SJSA1 (cell line): ENCODE data around the gene CLDN6. TPM values are rescaled to one million over a fixed set of nuclear protein-coding genes. Genes with fewer than 3 reads are reported as not detected.
A peak's percentile ranks its signal among the peaks of the same experiment; 100 is the strongest.
"Not testable (repeated sequence)": the region's sequence is repeated elsewhere in the genome, so short reads cannot be mapped to it uniquely, and the experiment has no call there.

ENCODE experiments used
- DNase-seq, 2 experiments: peaks; one replicate each; pipeline ENCODE4 v3.0.0-alpha.2; 2015 to 2020; ENCODE audit warnings: low spot score in 2 of 2, low read depth in 1 of 2
- H3K27ac ChIP-seq: fragments of 250-450 bp; sonication (Bioruptor Pico); 2 replicates; pipeline ENCODE4 v1.5.1; 2020; ENCODE audit warnings: mild to moderate bottlenecking, moderate library complexity
- H3K27me3 ChIP-seq: fragments of 250-450 bp; sonication (Bioruptor Pico); replicated peaks from 2 replicates; pipeline ENCODE4 v1.5.1; 2020; ENCODE audit warnings: mild to moderate bottlenecking, moderate library complexity
- H3K36me3 ChIP-seq: fragments of 250-450 bp; sonication (Bioruptor Pico); 2 replicates; pipeline ENCODE4 v1.5.1; 2020; ENCODE audit warnings: mild to moderate bottlenecking
- H3K4me1 ChIP-seq: fragments of 250-450 bp; sonication (Bioruptor Pico); replicated peaks from 2 replicates; pipeline ENCODE4 v1.6.1; 2021; ENCODE audit warnings: mild to moderate bottlenecking
- H3K4me3 ChIP-seq: fragments of 250-450 bp; sonication (Bioruptor Pico); 2 replicates; pipeline ENCODE4 v1.5.1; 2020; ENCODE audit warnings: mild to moderate bottlenecking
- H3K9me3 ChIP-seq: fragments of 250-450 bp; sonication (Bioruptor Pico); replicated peaks from 2 replicates; pipeline ENCODE4 v1.5.1; 2020; ENCODE audit warnings: mild to moderate bottlenecking
- total RNA-seq: library from RNA; depleted of rRNA; stranded (reverse); fragments of >200 nt; shearing (Covaris generic); gene quantifications from 2 replicates; pipeline ENCODE4 v1.2.3, GENCODE V29; 2014

CLDN6 gene
- total RNA-seq, 1 experiment from 2014 or later = not detected

- no peak overlapping the region for H3K27ac ChIP-seq
- H3K4me3 ChIP-seq = no peak overlapping the region
- DNase-seq = peak in 1 of 2 experiments; percentile 41
- H3K27me3 ChIP-seq = no peaks in the 10 kb centered on the region
- H3K36me3 ChIP-seq = no peaks in the 10 kb centered on the region
- H3K4me1 ChIP-seq = peaks cover 13% of the 10 kb centered on the region
- no peaks in the 10 kb centered on the region for H3K9me3 ChIP-seq
Measured at GRCh38 chr16:3057181-3058138, 39.5 kb upstream of the CLDN6 start.

GRCh38 chr16:3056336-3057180, 38.6 kb upstream of the CLDN6 start:
- H3K36me3 ChIP-seq = no peaks in the 10 kb centered on the region
- H3K9me3 ChIP-seq = no peaks in the 10 kb centered on the region
- DNase-seq = no peak
- no peak overlapping the region for H3K4me3 ChIP-seq
- H3K4me1 ChIP-seq = peaks cover 13% of the 10 kb centered on the region
- H3K27ac ChIP-seq = no peak overlapping the region
- no peaks in the 10 kb centered on the region for H3K27me3 ChIP-seq

GRCh38 chr16:3055734-3056115, 37.7 kb upstream of the CLDN6 start:
- not testable (repeated sequence) for H3K9me3 ChIP-seq, DNase-seq, H3K4me3 ChIP-seq, H3K27ac ChIP-seq, H3K27me3 ChIP-seq, H3K36me3 ChIP-seq
- peaks cover 13% of the 10 kb centered on the region for H3K4me1 ChIP-seq

- peaks cover 6% of the 10 kb centered on the region for H3K27me3 ChIP-seq
- no peak overlapping the region for H3K4me3 ChIP-seq
- no peaks in the 10 kb centered on the region for H3K9me3 ChIP-seq
- H3K4me1 ChIP-seq = peaks cover 13% of the 10 kb centered on the region
- H3K27ac ChIP-seq = no peak overlapping the region
- DNase-seq = no peak
- H3K36me3 ChIP-seq = no peaks in the 10 kb centered on the region
Measured at GRCh38 chr16:3054965-3055733, 37.2 kb upstream of the CLDN6 start.

- DNase-seq, H3K4me1 ChIP-seq, H3K36me3 ChIP-seq, H3K9me3 ChIP-seq, H3K4me3 ChIP-seq, H3K27ac ChIP-seq: not testable (repeated sequence)
- peaks cover 23% of the 10 kb centered on the region for H3K27me3 ChIP-seq
Measured at GRCh38 chr16:3053330-3053710, 35.3 kb upstream of the CLDN6 start.

- not testable (repeated sequence) for H3K27ac ChIP-seq, DNase-seq, H3K36me3 ChIP-seq, H3K4me3 ChIP-seq, H3K9me3 ChIP-seq, H3K4me1 ChIP-seq
- H3K27me3 ChIP-seq = peaks cover 29% of the 10 kb centered on the region
Measured at GRCh38 chr16:3052571-3053329, 34.8 kb upstream of the CLDN6 start.

- DNase-seq = no peak
- Histone ChIP-seq H3K4me1 (no peaks in the 10 kb centered on the region), H3K27me3 (peaks cover 41% of the 10 kb centered on the region), H3K36me3 (no peaks in the 10 kb centered on the region), H3K9me3 (no peaks in the 10 kb centered on the region), H3K4me3 (no peak overlapping the region), H3K27ac (no peak overlapping the region)
Measured at GRCh38 chr16:3051494-3051893, 33.5 kb upstream of the CLDN6 start.

- H3K4me1 ChIP-seq = peaks cover 3% of the 10 kb centered on the region
- H3K36me3 ChIP-seq = no peaks in the 10 kb centered on the region
- H3K27me3 ChIP-seq = peaks cover 46% of the 10 kb centered on the region
- H3K4me3 ChIP-seq = no peak overlapping the region
- no peak for DNase-seq
- no peaks in the 10 kb centered on the region for H3K9me3 ChIP-seq
- no peak overlapping the region for H3K27ac ChIP-seq
Measured at GRCh38 chr16:3051009-3051408, 33.0 kb upstream of the CLDN6 start.

- DNase-seq = no peak
- peaks cover 52% of the 10 kb centered on the region for H3K27me3 ChIP-seq
Measured at GRCh38 chr16:3050487-3050886, 32.5 kb upstream of the CLDN6 start.

GRCh38 chr16:3049921-3050481, 32.0 kb upstream of the CLDN6 start:
- no peak for DNase-seq
- Histone ChIP-seq H3K4me1 (peaks cover 11% of the 10 kb centered on the region), H3K36me3 (no peaks in the 10 kb centered on the region), H3K27ac (no peak overlapping the region), H3K9me3 (peaks cover 6% of the 10 kb centered on the region), H3K4me3 (no peak overlapping the region), H3K27me3 (peaks cover 56% of the 10 kb centered on the region)

More at GRCh38 chr16:3050487-3050886, 32.5 kb upstream of the CLDN6 start:
- Histone ChIP-seq H3K9me3 (peaks cover 2% of the 10 kb centered on the region; the same call in 1 of the 2 replicates), H3K4me3 (no peak overlapping the region), H3K4me1 (peaks cover 7% of the 10 kb centered on the region), H3K27ac (no peak overlapping the region), H3K36me3 (no peaks in the 10 kb centered on the region)

- Histone ChIP-seq H3K27me3 (peaks cover 77% of the 10 kb centered on the region), H3K4me3 (no peak overlapping the region), H3K36me3 (no peaks in the 10 kb centered on the region), H3K4me1 (peaks cover 13% of the 10 kb centered on the region), H3K9me3 (peaks cover 9% of the 10 kb centered on the region), H3K27ac (no peak overlapping the region)
- DNase-seq = no peak
Measured at GRCh38 chr16:3047387-3047720, 29.4 kb upstream of the CLDN6 start.

- no peak for DNase-seq
Measured at GRCh38 chr16:3046641-3047386, 28.8 kb upstream of the CLDN6 start.

More at GRCh38 chr16:3046641-3047386, 28.8 kb upstream of the CLDN6 start:
- Histone ChIP-seq H3K36me3 (no peaks in the 10 kb centered on the region), H3K9me3 (peaks cover 9% of the 10 kb centered on the region), H3K4me3 (no peak overlapping the region), H3K4me1 (peaks cover 13% of the 10 kb centered on the region), H3K27ac (no peak overlapping the region), H3K27me3 (peaks cover 77% of the 10 kb centered on the region)
